ENCODE data around the gene MFAP4. TPM values are rescaled to one million over a fixed set of nuclear protein-coding genes. Genes with fewer than 3 reads are reported as not detected.
A peak's percentile ranks its signal among the peaks of the same experiment; 100 is the strongest.

MFAP4 gene
- total and polyA plus RNA-seq, 2 donors (not counting 1 experiment from before 2014, with no cell fraction given), result not detected

- POLR2A ChIA-PET, result interaction anchor here (0.8 to 1.7 kb wide), 9 partner anchors 9 to 1664 kb away, joined by 3 to 30 read pairs (median 3); partner anchors contain the start of genes AKAP10, B9D1, PRPSAP2 and USP22
- no peaks in the 10 kb centered on the region for H3K9me3 Mint-ChIP-seq (ENCODE audit: insufficient read depth)
- Histone ChIP-seq H3K9ac (ENCODE audit: low read length) (peak within 1 kb of the TSS; percentile 96), H2AFZ (ENCODE audit: insufficient read depth, low read depth, low read length, poor library complexity, severe bottlenecking) (peak within 1 kb of the TSS; percentile 97), H3K4me2 (replicated peaks; ENCODE audit: low read depth, low read length, poor library complexity, severe bottlenecking) (peak within 1 kb of the TSS; percentile 99), H4K20me1 (ENCODE audit: control insufficient read depth, insufficient read depth, low read length, poor library complexity, severe bottlenecking) (peaks cover 8% of the 10 kb centered on the region), H3K9me3 (ENCODE audit: control extremely low read depth in 1 of 3, control insufficient read depth in 2 of 3, insufficient read depth in 1 of 3, low read length in 2 of 3) (no peaks in the 10 kb centered on the region), H3K36me3 (replicated peaks in 1 of 2; ENCODE audit: control extremely low read depth in 1 of 2, control insufficient read depth in 1 of 2, extremely low read depth in 1 of 2, insufficient read depth in 2 of 2, low read length in 1 of 2) (peaks cover 0 to 38% of the 10 kb centered on the region in 2 experiments), H3K4me3 (ENCODE audit: control extremely low read depth in 1 of 5, extremely low read depth in 1 of 5, insufficient read depth in 1 of 5, low read depth in 2 of 5, low read length in 4 of 5) (peak within 1 kb of the TSS; percentile 77 to 96 (median 91)), H3K79me2 (ENCODE audit: control insufficient read depth, insufficient read depth, low read length) (peaks cover 18% of the 10 kb centered on the region), H3K27ac (ENCODE audit: low read length in 2 of 2) (peak within 1 kb of the TSS; percentile 86 to 95), H3K4me1 (ENCODE audit: control insufficient read depth in 2 of 2, insufficient read depth in 2 of 2, low read length in 2 of 2) (peaks cover 13 to 17% of the 10 kb centered on the region in 2 donors), H3K27me3 (replicated peaks in 1 of 4; ENCODE audit: control extremely low read depth in 1 of 4, control insufficient read depth in 3 of 4, insufficient read depth in 4 of 4, low read length in 3 of 4) (no peaks in the 10 kb centered on the region)
- CTCF ChIA-PET, result interaction anchor here (0.5 to 4.9 kb wide), 13 partner anchors 9 to 720 kb away, joined by 3 to 110 read pairs (median 4); partner anchors contain the start of gene B9D1
- ATAC-seq (ENCODE audit: low read depth) (peak; percentile 8), DNase-seq (no peak)
- 27% methylated on average over 68 of the region's 69 CpGs for WGBS (ENCODE audit: insufficient coverage)
- intact Hi-C loops (cut with micrococcal nuclease), result loop anchor here (1.0 to 10.0 kb wide), 6 partner anchors 8 to 524 kb away; partner anchors contain the start of genes B9D1 and PRPSAP2
- H3K4me3 Mint-ChIP-seq, result peak within 1 kb of the TSS; percentile 99
- peaks cover 28% of the 10 kb centered on the region for H3K4me1 Mint-ChIP-seq
- H3K27ac Mint-ChIP-seq, result peak within 1 kb of the TSS; percentile 99
- no peaks in the 10 kb centered on the region for H3K27me3 Mint-ChIP-seq
- TF ChIP-seq EZH2 (IDR thresholded peaks at IDR 0.05; ENCODE audit: borderline replicate concordance, insufficient read depth, low read depth, low read length, poor library complexity, severe bottlenecking) (no peak), CTCF (IDR thresholded peaks at IDR 0.05) (no peak)
Observed at GRCh38 chr17:19378416-19379360, 8.3 kb downstream of the MFAP4 start, which contains the start of gene MAPK7. MAPK7 (plus strand) TSS chr17:19378498; CDS start chr17:19378901, 403 bp downstream.
